HEK293 (cell line): Measurements from ENCODE around the gene IRAK3.

Source experiments
- CTCF ChIA-PET: fragments of 350-600 bp; formaldehyde crosslinking; extraction: SDS; loops from one replicate; lab custom pipeline; 2021; ENCODE audit warnings: antibody characterized with exemption; lab: Yijun Ruan, JAX
- POLR2A ChIA-PET: fragments of 300-600 bp; formaldehyde crosslinking; extraction: SDS; loops from one replicate; lab custom pipeline; 2020; ENCODE audit warnings: antibody characterized with exemption, inconsistent platforms; lab: Yijun Ruan, JAX
- H3K27ac ChIP-seq: fragments of 200-500 bp; sonication (Bioruptor generic); 2 replicates; pipeline ENCODE4 v1.5.1; 2014; ENCODE audit warnings: low read depth, low read length, control low read depth, inconsistent platforms; ENCODE audit errors: extremely low read depth
- H3K36me3 ChIP-seq, 2 experiments: fragments of 200-500 bp in 1 of 2; sonication (Bioruptor generic) in 1 of 2; 1 replicate in 1 of 2; 2 replicates in 1 of 2; pipeline ENCODE4 v1.5.1; 2014 to 2017; ENCODE audit warnings: inconsistent platforms in 2 of 2, low read length in 2 of 2; ENCODE audit not compliant: control insufficient read depth in 2 of 2, insufficient read depth in 1 of 2
- H3K4me1 ChIP-seq: fragments of 200-500 bp; sonication (Bioruptor generic); 2 replicates; pipeline ENCODE4 v1.5.1; 2014; ENCODE audit warnings: mild to moderate bottlenecking, low read length, inconsistent platforms; ENCODE audit not compliant: control insufficient read depth, insufficient read depth
- H3K4me3 ChIP-seq: 2 replicates; pipeline ENCODE4 v1.5.1; 2011; ENCODE audit warnings: low read depth, mild to moderate bottlenecking, control low read depth, low read length, moderate library complexity
- H3K9me3 ChIP-seq: fragments of 200-500 bp; sonication (Bioruptor generic); 2 replicates; pipeline ENCODE4 v1.5.1; 2014; ENCODE audit warnings: low read depth, low read length, inconsistent platforms; ENCODE audit not compliant: control insufficient read depth, insufficient read depth
- CTCF ChIP-seq: fragments of 450-650 bp; formaldehyde crosslinking; IDR thresholded peaks from 2 replicates; pipeline ENCODE4 v1.5.1; 2016; ENCODE audit warnings: missing biosample characterization, missing genetic modification characterization
- GFI1B ChIP-seq: fragments of 450-650 bp; formaldehyde crosslinking; IDR thresholded peaks from 2 replicates; pipeline ENCODE4 v1.5.1; 2016; ENCODE audit warnings: missing biosample characterization, missing genetic modification characterization
- GLI4 ChIP-seq: fragments of 450-650 bp; formaldehyde crosslinking; IDR thresholded peaks from 2 replicates; pipeline ENCODE4 v1.5.1; 2016; ENCODE audit warnings: missing biosample characterization, missing genetic modification characterization
- GLIS2 ChIP-seq: fragments of 450-650 bp; formaldehyde crosslinking; IDR thresholded peaks from 2 replicates; pipeline ENCODE4 v1.5.1; 2016; ENCODE audit warnings: missing biosample characterization, missing genetic modification characterization
- REST ChIP-seq: fragments of 450-650 bp; formaldehyde crosslinking; IDR thresholded peaks from 2 replicates; pipeline ENCODE4 v1.5.1; 2016; ENCODE audit warnings: missing biosample characterization, missing genetic modification characterization
- SP3 ChIP-seq: fragments of 450-650 bp; formaldehyde crosslinking; IDR thresholded peaks from 2 replicates; pipeline ENCODE4 v1.5.1; 2016; ENCODE audit warnings: missing biosample characterization, missing genetic modification characterization
- ZBTB11 ChIP-seq: fragments of 450-650 bp; formaldehyde crosslinking; conservative IDR thresholded peaks from 2 replicates; pipeline ENCODE4 v1.5.1; 2016; ENCODE audit warnings: low read depth, missing biosample characterization, missing genetic modification characterization
- ZNF138 ChIP-seq: fragments of 450-650 bp; formaldehyde crosslinking; IDR thresholded peaks from 2 replicates; pipeline ENCODE4 v1.5.1; 2016; ENCODE audit warnings: missing biosample characterization, missing genetic modification characterization, borderline replicate concordance
- ZNF211 ChIP-seq: fragments of 450-650 bp; formaldehyde crosslinking; IDR thresholded peaks from 2 replicates; pipeline ENCODE4 v1.5.1; 2016; ENCODE audit warnings: low read depth, missing biosample characterization, missing genetic modification characterization
- ZNF354C ChIP-seq: fragments of 450-650 bp; formaldehyde crosslinking; IDR thresholded peaks from 2 replicates; pipeline ENCODE4 v1.5.1; 2016; ENCODE audit warnings: missing biosample characterization, missing genetic modification characterization, low read depth, borderline replicate concordance
- ZNF366 ChIP-seq: fragments of 450-650 bp; formaldehyde crosslinking; conservative IDR thresholded peaks from 2 replicates; pipeline ENCODE4 v1.5.1; 2016; ENCODE audit warnings: missing biosample characterization, missing genetic modification characterization
- ZNF433 ChIP-seq: fragments of 450-650 bp; formaldehyde crosslinking; IDR thresholded peaks from 2 replicates; pipeline ENCODE4 v1.5.1; 2016; ENCODE audit warnings: missing biosample characterization, missing genetic modification characterization, low read depth
- ZNF621 ChIP-seq: fragments of 450-650 bp; formaldehyde crosslinking; IDR thresholded peaks from 2 replicates; pipeline ENCODE4 v1.5.1; 2017; ENCODE audit warnings: missing biosample characterization, missing genetic modification characterization
- ZNF629 ChIP-seq: fragments of 450-650 bp; formaldehyde crosslinking; IDR thresholded peaks from 2 replicates; pipeline ENCODE4 v1.5.1; 2017; ENCODE audit warnings: missing biosample characterization, missing genetic modification characterization
- ZNF654 ChIP-seq: fragments of 450-650 bp; formaldehyde crosslinking; IDR thresholded peaks from 2 replicates; pipeline ENCODE4 v1.5.1; 2016; ENCODE audit warnings: low read depth, missing biosample characterization, missing genetic modification characterization
- ZNF704 ChIP-seq: fragments of 450-650 bp; formaldehyde crosslinking; IDR thresholded peaks from 2 replicates; pipeline ENCODE4 v1.5.1; 2016; ENCODE audit warnings: missing biosample characterization, missing genetic modification characterization
- ZNF792 ChIP-seq: fragments of 450-650 bp; formaldehyde crosslinking; IDR thresholded peaks from 2 replicates; pipeline ENCODE4 v1.5.1; 2016; ENCODE audit warnings: missing biosample characterization, missing genetic modification characterization
- ZSCAN18 ChIP-seq: fragments of 450-650 bp; formaldehyde crosslinking; IDR thresholded peaks from 2 replicates; pipeline ENCODE4 v1.5.1; 2016; ENCODE audit warnings: missing biosample characterization, missing genetic modification characterization

The IRAK3 gene

GRCh38 chr12:66262737-66263136 is 73.7 kb downstream of the IRAK3 start:
- ChIA-PET POLR2A (no interaction called here), CTCF (interaction anchor here (0.6 kb wide), 1 partner anchor 394 kb away, joined by 4 read pairs; no protein-coding TSS in a partner anchor)
- TF ChIP-seq ZNF138 (tag by site-specific recombination) (no peak), ZNF704 (tag by site-specific recombination) (no peak), ZNF366 (tag by site-specific recombination) (0 out of 2 replicates have a peak, but pooled peaks have one; percentile 20)
- Histone ChIP-seq H3K4me3 (no peak overlapping the region), H3K4me1 (no peaks in the 10 kb centered on the region), H3K36me3 (no peaks in the 10 kb centered on the region), H3K9me3 (no peaks in the 10 kb centered on the region), H3K27ac (no peak overlapping the region)

GRCh38 chr12:66268562-66268961 is 79.5 kb downstream of the IRAK3 start:
- CTCF ChIA-PET: interaction anchor here (0.7 to 2.6 kb wide), 3 partner anchors 10 to 723 kb away, joined by 3 to 16 read pairs (median 3); no protein-coding TSS in a partner anchor
- TF ChIP-seq ZSCAN18 (tag by site-specific recombination) (no peak), ZNF354C (tag by site-specific recombination) (no peak), GFI1B (tag by site-specific recombination) (no peak), CTCF (tag by site-specific recombination) (no peak), ZBTB11 (no peak), GLIS2 (tag by site-specific recombination) (no peak), ZNF211 (tag by site-specific recombination) (no peak), ZNF654 (tag by site-specific recombination) (no peak)

GRCh38 chr12:66269142-66269541 is 80.1 kb downstream of the IRAK3 start:
- no peak overlapping the region for H3K4me3 ChIP-seq
- H3K36me3 ChIP-seq: no peaks in the 10 kb centered on the region
- ChIA-PET POLR2A (interaction anchor here (0.5 kb wide), 1 partner anchor 139 kb away, joined by 3 read pairs; the partner anchor contains the start of gene LLPH), CTCF (interaction anchor here (0.6 to 2.9 kb wide), 12 partner anchors 10 to 722 kb away, joined by 3 to 20 read pairs (median 6); no protein-coding TSS in a partner anchor)
- no peaks in the 10 kb centered on the region for H3K9me3 ChIP-seq
- no peak overlapping the region for H3K27ac ChIP-seq
- no peak for TF ChIP-seq SP3 (tag by site-specific recombination)
- no peak for TF ChIP-seq ZNF433 (tag by site-specific recombination)
- TF ChIP-seq REST (tag by site-specific recombination): no peak
- TF ChIP-seq ZNF621 (tag by site-specific recombination): no peak
- TF ChIP-seq ZNF629 (tag by site-specific recombination): no peak
- no peak for TF ChIP-seq GLI4
- no peak for TF ChIP-seq ZNF792 (tag by site-specific recombination)
- no peak for TF ChIP-seq ZSCAN18 (tag by site-specific recombination)
- H3K4me1 ChIP-seq: no peaks in the 10 kb centered on the region

More at GRCh38 chr12:66268562-66268961, 79.5 kb downstream of the IRAK3 start:
- Histone ChIP-seq H3K4me1 (no peaks in the 10 kb centered on the region), H3K36me3 (no peaks in the 10 kb centered on the region), H3K9me3 (no peaks in the 10 kb centered on the region), H3K27ac (no peak overlapping the region), H3K4me3 (no peak overlapping the region)
- POLR2A ChIA-PET: no interaction called here
